Vagina (tissue), 2 donors: ENCODE measurements around the gene ANKRD11.

Experiments
- POLR2A ChIP-seq, 2 donors: fragments of 450-650 bp; IDR thresholded peaks; one replicate each; pipeline ENCODE4 v1.6.1; 2017; ENCODE audit warnings: antibody characterized with exemption in 2 of 2, mild to moderate bottlenecking in 2 of 2, moderate library complexity in 2 of 2
- POLR2AphosphoS5 ChIP-seq, 2 donors: sonication (generic); formaldehyde crosslinking; IDR thresholded peaks; one replicate each; pipeline ENCODE4 v1.9.0; 2017; ENCODE audit warnings: antibody characterized with exemption in 2 of 2, mild to moderate bottlenecking in 2 of 2, low read depth in 1 of 2; ENCODE audit not compliant: insufficient read depth in 1 of 2
- TF ChIP-seq, protein P1 (sequence below), 3 experiments: fragments of 450-650 bp in 2 of 3; fragments of 200-600 bp in 1 of 3; sonication (generic) in 1 of 3; IDR thresholded peaks; one replicate each; pipeline ENCODE4 v1.5.1; 2017 to 2019; ENCODE audit warnings: antibody characterized with exemption in 3 of 3, mild to moderate bottlenecking in 2 of 3, moderate library complexity in 2 of 3

- TF ChIP-seq, protein P1, sequence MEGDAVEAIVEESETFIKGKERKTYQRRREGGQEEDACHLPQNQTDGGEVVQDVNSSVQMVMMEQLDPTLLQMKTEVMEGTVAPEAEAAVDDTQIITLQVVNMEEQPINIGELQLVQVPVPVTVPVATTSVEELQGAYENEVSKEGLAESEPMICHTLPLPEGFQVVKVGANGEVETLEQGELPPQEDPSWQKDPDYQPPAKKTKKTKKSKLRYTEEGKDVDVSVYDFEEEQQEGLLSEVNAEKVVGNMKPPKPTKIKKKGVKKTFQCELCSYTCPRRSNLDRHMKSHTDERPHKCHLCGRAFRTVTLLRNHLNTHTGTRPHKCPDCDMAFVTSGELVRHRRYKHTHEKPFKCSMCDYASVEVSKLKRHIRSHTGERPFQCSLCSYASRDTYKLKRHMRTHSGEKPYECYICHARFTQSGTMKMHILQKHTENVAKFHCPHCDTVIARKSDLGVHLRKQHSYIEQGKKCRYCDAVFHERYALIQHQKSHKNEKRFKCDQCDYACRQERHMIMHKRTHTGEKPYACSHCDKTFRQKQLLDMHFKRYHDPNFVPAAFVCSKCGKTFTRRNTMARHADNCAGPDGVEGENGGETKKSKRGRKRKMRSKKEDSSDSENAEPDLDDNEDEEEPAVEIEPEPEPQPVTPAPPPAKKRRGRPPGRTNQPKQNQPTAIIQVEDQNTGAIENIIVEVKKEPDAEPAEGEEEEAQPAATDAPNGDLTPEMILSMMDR (IDR thresholded peaks at IDR 0.05): no peak
- TF ChIP-seq POLR2A (IDR thresholded peaks at IDR 0.05) (no peak), POLR2AphosphoS5 (IDR thresholded peaks at IDR 0.05; ENCODE audit: insufficient read depth in 1 of 2, low read depth in 1 of 2) (no peak)
Measured at GRCh38 chr16:89297156-89297874, 193.0 kb downstream of the ANKRD11 start.
